Endodermal cell (in vitro differentiated cells): ENCODE measurements around the gene HYLS1. TPM values are rescaled to one million over a fixed set of nuclear protein-coding genes. Genes with fewer than 3 reads are reported as not detected.

Experiments used
- DNase-seq: peaks from one replicate; pipeline ENCODE4 v3.0.0-alpha.2; 2017
- H3K27ac ChIP-seq: 2 replicates; pipeline ENCODE4 v1.5.1; 2013; ENCODE audit warnings: mild to moderate bottlenecking, low read depth, low read length, moderate library complexity
- H3K27me3 ChIP-seq: 2 replicates; pipeline ENCODE4 v1.6.1; 2013; ENCODE audit warnings: mild to moderate bottlenecking, low read length, moderate library complexity; ENCODE audit not compliant: insufficient read depth, control insufficient read depth, poor library complexity, severe bottlenecking
- H3K36me3 ChIP-seq: 2 replicates; pipeline ENCODE4 v1.7.0; 2013; ENCODE audit warnings: mild to moderate bottlenecking, low read length, moderate library complexity; ENCODE audit not compliant: control insufficient read depth, insufficient read depth
- H3K4me1 ChIP-seq: one replicate; pipeline ENCODE4 v1.7.0; 2013; ENCODE audit warnings: low read length; ENCODE audit not compliant: control insufficient read depth, insufficient read depth
- H3K4me3 ChIP-seq: 2 replicates; pipeline ENCODE4 v1.5.1; 2013; ENCODE audit warnings: mild to moderate bottlenecking, low read length, moderate library complexity
- H3K9ac ChIP-seq: 2 replicates; pipeline ENCODE4 v1.6.1; 2013; ENCODE audit warnings: mild to moderate bottlenecking, low read length, moderate library complexity; ENCODE audit not compliant: poor library complexity, severe bottlenecking; ENCODE audit errors: extremely low read depth
- H3K9me3 ChIP-seq: 2 replicates; pipeline ENCODE4 v1.6.1; 2013; ENCODE audit warnings: mild to moderate bottlenecking, low read length, moderate library complexity; ENCODE audit not compliant: control insufficient read depth
- H3K27ac Mint-ChIP-seq: 2 replicates; pipeline ENCODE4 v1.8.0; 2020; ENCODE audit warnings: mixed read lengths
- H3K27me3 Mint-ChIP-seq: 2 replicates; pipeline ENCODE4 v1.8.0; 2021; ENCODE audit warnings: mild to moderate bottlenecking, mixed read lengths; ENCODE audit not compliant: insufficient read depth
- H3K36me3 Mint-ChIP-seq: 2 replicates; pipeline ENCODE4 v1.8.0; 2020; ENCODE audit warnings: low read depth, mixed read lengths
- H3K4me1 Mint-ChIP-seq: 2 replicates; pipeline ENCODE4 v1.8.0; 2020; ENCODE audit warnings: mixed read lengths
- H3K4me3 Mint-ChIP-seq: 2 replicates; pipeline ENCODE4 v1.8.0; 2020; ENCODE audit warnings: mild to moderate bottlenecking, moderate library complexity, mixed read lengths
- H3K9me3 Mint-ChIP-seq: 2 replicates; pipeline ENCODE4 v1.8.0; 2020; ENCODE audit warnings: mild to moderate bottlenecking, mixed read lengths
- CTCF ChIP-seq: fragments of 200-600 bp; sonication (generic); conservative IDR thresholded peaks from 2 replicates; pipeline ENCODE4 v1.5.0; 2021; ENCODE audit warnings: antibody characterized with exemption, mild to moderate bottlenecking
- WGBS, 2 experiments: methylation state at CpG; one replicate each; pipeline versions ENCODE4 v1.1.5 to v1.1.7; 2013; ENCODE audit warnings: missing lambda C conversion rate in 2 of 2, mixed read lengths in 1 of 2; ENCODE audit not compliant: insufficient coverage in 1 of 2, insufficient read length in 1 of 2; 5-methylcytosine and 5-hydroxymethylcytosine counted together
- total RNA-seq, 2 donors: library from RNA; stranded (reverse); fragmentation: NEBNext Ultra II Directional in 1 of 2; extraction: Animal tissue kit (Norgen Biotek cat#: 25700) in 1 of 2; gene quantifications; 2 replicates in 1 of 2; 3 replicates in 1 of 2; pipeline ENCODE4 v1.2.1, GENCODE V29; 2021

HYLS1 gene
- total RNA-seq, 2 donors from 2014 or later: 6.6 to 7.7 TPM

- H3K4me1 Mint-ChIP-seq: peaks cover 13% of the 10 kb centered on the region
- no peak overlapping the region for H3K4me3 ChIP-seq
- no peaks in the 10 kb centered on the region for H3K36me3 ChIP-seq
- no peaks in the 10 kb centered on the region for H3K4me1 ChIP-seq
- H3K27me3 ChIP-seq: peaks cover 18% of the 10 kb centered on the region
- no peak for TF ChIP-seq CTCF
- H3K27ac ChIP-seq: no peak overlapping the region
- H3K9me3 Mint-ChIP-seq: no peaks in the 10 kb centered on the region
- DNase-seq: no peak
- no peaks in the 10 kb centered on the region for H3K9me3 ChIP-seq
- H3K36me3 Mint-ChIP-seq: no peaks in the 10 kb centered on the region
- peaks cover 5% of the 10 kb centered on the region for H3K27me3 Mint-ChIP-seq
- no peak overlapping the region for H3K27ac Mint-ChIP-seq
- no peak overlapping the region for H3K4me3 Mint-ChIP-seq
- 78 to 86% methylated on average over 6 to 9 of the region's 9 CpGs for WGBS, 2 experiments
- no peak overlapping the region for H3K9ac ChIP-seq
Measured at GRCh38 chr11:125932301-125932700, 44.8 kb downstream of the HYLS1 start.

- H3K27me3 Mint-ChIP-seq: peaks cover 5% of the 10 kb centered on the region
- H3K27ac Mint-ChIP-seq: no peak overlapping the region
- no peak for DNase-seq
- no peaks in the 10 kb centered on the region for H3K9me3 ChIP-seq
- TF ChIP-seq CTCF: no peak
- no peaks in the 10 kb centered on the region for H3K4me1 ChIP-seq
- no peaks in the 10 kb centered on the region for H3K9me3 Mint-ChIP-seq
- H3K36me3 ChIP-seq: no peaks in the 10 kb centered on the region
- H3K27me3 ChIP-seq: peaks cover 18% of the 10 kb centered on the region
- H3K36me3 Mint-ChIP-seq: no peaks in the 10 kb centered on the region
- H3K9ac ChIP-seq: no peak overlapping the region
- H3K4me3 ChIP-seq: no peak overlapping the region
- H3K27ac ChIP-seq: no peak overlapping the region
- WGBS, 2 experiments: 68 to 80% methylated on average over 9 to 12 of the region's 12 CpGs
- H3K4me3 Mint-ChIP-seq: no peak overlapping the region
- peaks cover 14% of the 10 kb centered on the region for H3K4me1 Mint-ChIP-seq
Measured at GRCh38 chr11:125933030-125933813, 45.8 kb downstream of the HYLS1 start.

DNA sequence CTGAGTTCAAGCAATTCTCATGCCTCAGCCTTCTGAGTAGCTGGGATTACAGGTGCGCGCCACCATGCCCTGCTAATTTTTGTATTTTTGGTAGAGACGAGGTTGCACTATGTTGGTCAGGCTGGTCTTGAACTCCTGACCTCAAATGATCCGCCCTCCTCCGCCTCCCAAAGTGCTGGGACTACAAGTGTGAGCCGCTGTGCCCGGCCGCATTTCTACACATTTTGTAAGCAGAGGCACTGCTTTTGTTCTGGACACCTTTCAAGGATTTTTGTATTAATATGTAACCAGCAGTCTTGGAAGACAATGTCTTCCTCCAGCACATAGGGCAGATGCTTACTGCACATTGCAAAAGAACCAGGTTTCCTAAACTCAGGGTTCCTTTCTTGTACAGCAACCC lies 47.0 kb downstream of the HYLS1 start:
- no peak overlapping the region for H3K4me3 ChIP-seq
- no peak overlapping the region for H3K4me3 Mint-ChIP-seq
- H3K9me3 ChIP-seq: no peaks in the 10 kb centered on the region
- TF ChIP-seq CTCF: no peak
- no peak overlapping the region for H3K27ac ChIP-seq
- no peak overlapping the region for H3K9ac ChIP-seq
- peaks cover 5% of the 10 kb centered on the region for H3K27me3 Mint-ChIP-seq
- H3K36me3 ChIP-seq: no peaks in the 10 kb centered on the region
- H3K9me3 Mint-ChIP-seq: no peaks in the 10 kb centered on the region
- H3K4me1 Mint-ChIP-seq: peaks cover 25% of the 10 kb centered on the region
- H3K36me3 Mint-ChIP-seq: no peaks in the 10 kb centered on the region
- peaks cover 6% of the 10 kb centered on the region for H3K4me1 ChIP-seq
- WGBS, 2 experiments: 93 to 95% methylated on average over 8 of the region's 8 CpGs
- no peak for DNase-seq
- H3K27me3 ChIP-seq: peaks cover 18% of the 10 kb centered on the region
- H3K27ac Mint-ChIP-seq: no peak overlapping the region
